ENCODE measurements around the gene AURKA. TPM values are rescaled to one million over a fixed set of nuclear protein-coding genes. Genes with fewer than 3 reads are reported as not detected.

Gene AURKA
- total and polyA plus RNA-seq, 4 donors = 0.88 to 41.6 (median 2.7) TPM

GRCh38 chr20:56359212-56360132 is 32.5 kb downstream of the AURKA start:
- no peaks in the 10 kb centered on the region for H3K36me3 ChIP-seq (ENCODE audit: control insufficient read depth in 4 of 4, insufficient read depth in 3 of 4, low read depth in 1 of 4, low read length in 3 of 4)
- no peaks in the 10 kb centered on the region for H3K27me3 ChIP-seq (ENCODE audit: control insufficient read depth in 4 of 4, insufficient read depth in 4 of 4, low read length in 3 of 4)
- H3K9ac ChIP-seq (ENCODE audit: low read depth in 1 of 2, low read length in 2 of 2) = peak overlapping the region; percentile 30 to 76
- peak; percentile 53 for DNase-seq (ENCODE audit: low spot score)
- TF ChIP-seq RAD21 (IDR thresholded peaks at IDR 0.05) (no peak), HNF4A (conservative IDR thresholded peaks at IDR 0.05) (no peak), GABPA (IDR thresholded peaks at IDR 0.05 in 1 of 2, conservative IDR thresholded peaks at IDR 0.05 in 1 of 2) (no peak), RXRA (IDR thresholded peaks at IDR 0.05) (no peak), SP1 (IDR thresholded peaks at IDR 0.05) (no peak), CTCF (IDR thresholded peaks at IDR 0.05; ENCODE audit: low read depth, low read length, missing input control) (peak; percentile 8), REST (IDR thresholded peaks at IDR 0.05) (no peak), NR2F2 (IDR thresholded peaks at IDR 0.05) (peak; percentile 8), EGR1 (IDR thresholded peaks at IDR 0.05; ENCODE audit: low read depth in 2 of 2) (no peak), HNF4G (IDR thresholded peaks at IDR 0.05) (no peak), FOXA2 (IDR thresholded peaks at IDR 0.05) (no peak), YY1 (IDR thresholded peaks at IDR 0.05) (peak; percentile 8), TAF1 (conservative IDR thresholded peaks at IDR 0.05) (no peak), JUND (IDR thresholded peaks at IDR 0.05) (no peak), FOXA1 (IDR thresholded peaks at IDR 0.05) (no peak)
- TF ChIP-seq, protein P1, sequence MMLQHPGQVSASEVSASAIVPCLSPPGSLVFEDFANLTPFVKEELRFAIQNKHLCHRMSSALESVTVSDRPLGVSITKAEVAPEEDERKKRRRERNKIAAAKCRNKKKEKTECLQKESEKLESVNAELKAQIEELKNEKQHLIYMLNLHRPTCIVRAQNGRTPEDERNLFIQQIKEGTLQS (IDR thresholded peaks at IDR 0.05) = no peak
- TF ChIP-seq, protein P2, sequence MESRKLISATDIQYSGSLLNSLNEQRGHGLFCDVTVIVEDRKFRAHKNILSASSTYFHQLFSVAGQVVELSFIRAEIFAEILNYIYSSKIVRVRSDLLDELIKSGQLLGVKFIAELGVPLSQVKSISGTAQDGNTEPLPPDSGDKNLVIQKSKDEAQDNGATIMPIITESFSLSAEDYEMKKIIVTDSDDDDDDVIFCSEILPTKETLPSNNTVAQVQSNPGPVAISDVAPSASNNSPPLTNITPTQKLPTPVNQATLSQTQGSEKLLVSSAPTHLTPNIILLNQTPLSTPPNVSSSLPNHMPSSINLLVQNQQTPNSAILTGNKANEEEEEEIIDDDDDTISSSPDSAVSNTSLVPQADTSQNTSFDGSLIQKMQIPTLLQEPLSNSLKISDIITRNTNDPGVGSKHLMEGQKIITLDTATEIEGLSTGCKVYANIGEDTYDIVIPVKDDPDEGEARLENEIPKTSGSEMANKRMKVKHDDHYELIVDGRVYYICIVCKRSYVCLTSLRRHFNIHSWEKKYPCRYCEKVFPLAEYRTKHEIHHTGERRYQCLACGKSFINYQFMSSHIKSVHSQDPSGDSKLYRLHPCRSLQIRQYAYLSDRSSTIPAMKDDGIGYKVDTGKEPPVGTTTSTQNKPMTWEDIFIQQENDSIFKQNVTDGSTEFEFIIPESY (IDR thresholded peaks at IDR 0.05) = no peak
- TF ChIP-seq, protein P3, sequence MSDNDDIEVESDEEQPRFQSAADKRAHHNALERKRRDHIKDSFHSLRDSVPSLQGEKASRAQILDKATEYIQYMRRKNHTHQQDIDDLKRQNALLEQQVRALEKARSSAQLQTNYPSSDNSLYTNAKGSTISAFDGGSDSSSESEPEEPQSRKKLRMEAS (IDR thresholded peaks at IDR 0.05) = peak; percentile 24
- H3K9me3 ChIP-seq (ENCODE audit: control insufficient read depth in 4 of 4, low read length in 3 of 4) = no peaks in the 10 kb centered on the region
- H3K27ac ChIP-seq (ENCODE audit: low read depth in 1 of 2, low read length in 2 of 2) = peak overlapping the region; percentile 52 to 74
- H3K4me3 ChIP-seq (ENCODE audit: low read depth in 1 of 3, low read length in 3 of 3) = peak overlapping the region; percentile 65 to 96 (median 78)
- 12% methylated on average over 51 of the region's 51 CpGs for WGBS
- peaks cover 8 to 18% (median 11%) of the 10 kb centered on the region in 4 donors for H3K4me1 ChIP-seq (ENCODE audit: control insufficient read depth in 4 of 4, insufficient read depth in 4 of 4, low read length in 3 of 4)

Data from liver (tissue), 9 donors.